GM18505 (cell line): ENCODE measurements around the gene SCAMP3.
A peak's percentile ranks its signal among the peaks of the same experiment; 100 is the strongest.
"Not testable (repeated sequence)": the region's sequence is repeated elsewhere in the genome, so short reads cannot be mapped to it uniquely, and the experiment has no call there.

Experiments
- ATAC-seq: cut with Tn5 transposase; IDR thresholded peaks from one replicate; pipeline ENCODE4 v1.9.1; 2021; ENCODE audit not compliant: unreplicated experiment
- POLR2A ChIP-seq: IDR thresholded peaks from 4 replicates; pipeline ENCODE4 v1.6.1; 2011; ENCODE audit warnings: borderline replicate concordance; ENCODE audit not compliant: insufficient read depth, insufficient read length; ENCODE audit errors: extremely low read depth

The SCAMP3 gene

DNA sequence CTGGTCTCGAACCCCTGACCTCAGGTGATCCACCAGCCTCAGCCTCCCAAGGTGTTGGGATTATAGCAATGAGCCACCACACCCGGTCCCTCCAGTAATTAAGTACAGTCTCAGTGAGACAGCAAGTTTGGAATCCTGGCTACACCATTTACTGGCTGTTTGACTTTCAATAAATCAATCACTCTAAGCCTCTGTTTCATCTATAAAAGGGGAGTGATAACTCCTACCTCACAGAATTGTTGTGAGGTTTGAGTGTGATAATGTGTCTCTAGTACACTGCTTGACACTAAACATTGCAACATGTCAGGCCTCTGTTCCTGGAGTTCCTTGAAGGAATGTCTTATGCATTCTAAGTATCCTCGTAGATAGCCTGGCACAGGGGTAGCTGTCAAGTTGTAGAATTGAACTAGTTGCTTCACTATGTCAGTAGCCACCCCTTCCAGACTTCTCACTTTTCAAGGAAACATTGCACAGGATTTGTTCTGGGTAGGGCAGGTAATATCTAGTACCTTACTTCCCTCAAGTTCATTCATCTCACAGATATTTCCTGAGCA is 19.3 kb downstream of the SCAMP3 start:
- ATAC-seq, result no peak

DNA sequence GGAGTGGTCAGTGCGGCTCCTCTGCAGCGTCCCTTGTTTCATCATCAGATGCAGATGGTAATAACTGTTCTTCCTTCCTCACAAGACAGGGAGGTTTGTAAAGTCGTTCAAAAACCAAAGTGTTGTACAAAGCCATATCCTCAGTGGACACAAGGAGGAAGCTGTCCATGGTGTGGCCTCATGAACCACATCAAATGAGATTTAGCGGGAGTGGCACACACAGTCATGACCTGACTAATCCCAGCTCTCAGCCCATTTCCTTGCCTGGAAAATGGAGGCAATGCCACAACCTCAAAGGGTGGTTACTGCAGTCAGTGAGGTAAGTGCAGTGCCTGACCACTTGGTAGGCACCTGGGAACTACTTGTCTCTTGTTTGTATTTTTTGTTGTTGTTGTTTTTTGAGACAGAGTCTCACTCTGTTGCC is 20.3 kb downstream of the SCAMP3 start:
- no peak for TF ChIP-seq POLR2A
- no peak for ATAC-seq

More for the DNA sequence above, 19.3 kb downstream of the SCAMP3 start:
- no peak for TF ChIP-seq POLR2A

DNA sequence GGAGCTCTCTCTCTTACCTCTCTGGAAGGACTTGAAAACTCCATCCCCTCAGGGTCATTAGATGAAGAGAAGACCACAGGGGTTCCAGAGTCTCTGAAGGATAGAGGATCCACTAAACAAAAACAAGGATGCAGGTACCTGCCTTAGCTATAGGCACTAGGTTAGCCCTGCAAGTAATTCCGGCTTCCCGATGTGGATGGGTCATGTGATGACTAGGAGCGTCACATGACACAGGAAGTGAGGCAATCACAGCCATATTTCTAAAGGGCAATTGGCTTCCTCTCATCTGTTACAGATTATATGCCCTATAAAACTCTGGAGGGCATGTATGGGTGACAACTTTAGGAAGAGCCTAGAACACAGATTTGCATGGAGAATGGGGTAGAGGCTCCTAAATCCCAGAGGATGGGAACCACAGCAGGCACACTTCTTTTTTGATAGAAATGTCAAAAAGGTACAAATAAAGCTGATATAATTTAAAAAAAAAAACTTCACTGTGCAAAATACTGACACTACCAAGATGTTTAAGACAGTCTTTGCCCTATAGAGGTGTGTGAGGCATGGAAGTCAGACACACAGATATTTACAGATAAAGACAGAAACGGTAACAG is 21.0 kb downstream of the SCAMP3 start:
- ATAC-seq, result no peak
- TF ChIP-seq POLR2A, result no peak

GRCh38 chr1:155236451-155236850 is 25.7 kb downstream of the SCAMP3 start:
- ATAC-seq, result no peak
- TF ChIP-seq POLR2A, result no peak

DNA sequence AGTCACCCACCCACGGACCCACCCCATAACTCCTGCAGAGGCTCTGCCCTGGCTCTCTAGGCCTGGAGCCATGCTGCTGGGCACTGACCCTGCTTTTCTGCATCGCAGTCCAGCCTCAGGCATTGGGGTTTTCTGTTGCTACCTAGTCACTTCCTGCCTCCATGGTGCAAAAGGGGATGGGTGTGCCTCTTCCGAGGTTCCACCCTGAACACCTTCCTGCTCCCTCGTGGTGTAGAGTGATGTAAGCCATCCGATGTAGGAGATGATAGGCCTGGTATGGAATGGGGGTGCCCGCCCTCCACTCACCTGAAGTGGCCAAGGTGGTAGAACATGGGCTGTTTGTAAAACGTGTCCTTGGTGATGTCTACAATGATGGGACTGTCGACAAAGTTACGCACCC is 26.8 kb downstream of the SCAMP3 start:
- ATAC-seq, result not testable (repeated sequence)

DNA sequence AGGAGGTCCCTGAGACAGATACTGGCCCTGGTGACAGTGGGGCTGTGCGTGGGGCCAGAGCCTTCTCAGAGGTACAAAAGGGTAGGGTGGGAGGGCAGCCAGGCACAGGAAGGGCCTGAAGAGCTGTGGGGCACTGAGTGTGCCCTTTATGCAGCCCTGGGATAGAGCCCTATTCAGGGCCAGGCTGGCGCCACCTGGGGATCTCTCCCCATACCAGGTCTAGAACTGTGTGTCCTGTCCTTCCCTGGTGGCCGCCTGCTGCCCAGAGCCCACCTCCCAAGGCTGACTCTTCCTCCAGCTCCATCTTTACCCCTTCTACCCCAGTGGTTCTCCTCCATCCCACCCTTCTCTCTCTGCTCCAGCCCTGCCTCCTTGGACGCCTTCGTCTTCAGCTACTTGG is 28.7 kb downstream of the SCAMP3 start:
- not testable (repeated sequence) for ATAC-seq

DNA sequence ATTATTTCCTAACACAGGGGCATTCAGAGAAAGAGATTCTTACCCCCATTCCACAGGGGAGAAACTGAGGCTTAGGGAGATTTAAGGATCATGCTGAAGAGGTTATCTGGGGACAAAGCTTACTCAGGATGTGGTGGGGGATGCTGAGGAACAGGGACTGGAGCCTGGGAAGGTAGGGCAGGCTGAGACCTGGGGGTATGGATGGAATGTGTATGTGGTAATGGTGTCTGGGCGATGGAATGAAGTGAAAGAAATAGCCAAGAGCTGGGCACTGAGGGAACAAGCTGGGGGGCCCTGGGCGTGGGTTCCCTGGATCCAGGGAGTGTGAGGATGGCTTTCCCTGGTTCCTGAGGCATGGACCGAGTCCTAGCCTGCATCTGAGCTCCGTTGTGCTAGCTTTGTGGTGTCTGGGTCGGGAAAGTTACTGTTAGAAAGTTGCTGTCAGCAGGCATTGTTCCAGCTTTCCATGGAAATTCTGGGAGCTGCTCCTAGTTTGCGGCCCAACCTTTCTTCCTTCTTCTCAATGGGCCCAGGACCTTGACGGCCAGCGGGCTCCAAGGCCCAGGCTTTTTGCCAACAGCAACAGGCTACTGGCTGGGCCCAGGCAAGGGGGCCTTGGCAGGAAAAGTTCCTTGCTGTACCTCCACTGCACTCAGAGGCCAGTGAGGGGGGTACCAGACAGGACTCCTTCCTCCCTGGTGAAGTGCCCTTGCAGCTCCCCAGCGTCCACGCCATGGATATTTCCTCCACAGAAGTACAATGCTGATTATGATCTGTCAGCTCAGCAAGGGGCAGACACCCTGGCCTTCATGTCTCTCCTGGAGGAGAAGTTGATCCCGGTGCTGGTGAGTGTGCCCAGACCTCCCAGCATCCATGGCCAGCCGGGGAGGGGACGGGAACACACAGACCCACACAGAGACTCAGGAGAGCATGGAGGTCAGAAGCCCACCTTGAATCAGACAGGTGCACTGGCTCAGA is 29.9 kb downstream of the SCAMP3 start:
- not testable (repeated sequence) for ATAC-seq

GRCh38 chr1:155231302-155231701 is 30.9 kb downstream of the SCAMP3 start:
- ATAC-seq, result not testable (repeated sequence)

DNA sequence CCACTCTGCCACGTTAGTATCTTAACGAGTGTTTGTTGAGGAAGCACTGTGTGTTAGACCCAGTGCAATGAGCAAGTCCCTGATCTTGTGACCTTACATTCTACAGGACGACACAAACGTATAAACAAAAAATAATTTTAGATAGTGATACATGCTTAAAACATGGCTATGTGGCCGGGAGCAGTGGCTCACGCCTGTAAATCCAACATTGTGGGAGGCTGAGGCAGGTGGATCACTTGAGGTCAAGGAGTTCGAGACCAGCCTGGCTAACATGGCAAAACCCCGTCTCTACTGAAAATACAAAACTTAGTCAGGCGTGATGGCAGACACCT is 34.1 kb downstream of the SCAMP3 start:
- no peak for ATAC-seq
- no peak for TF ChIP-seq POLR2A

DNA sequence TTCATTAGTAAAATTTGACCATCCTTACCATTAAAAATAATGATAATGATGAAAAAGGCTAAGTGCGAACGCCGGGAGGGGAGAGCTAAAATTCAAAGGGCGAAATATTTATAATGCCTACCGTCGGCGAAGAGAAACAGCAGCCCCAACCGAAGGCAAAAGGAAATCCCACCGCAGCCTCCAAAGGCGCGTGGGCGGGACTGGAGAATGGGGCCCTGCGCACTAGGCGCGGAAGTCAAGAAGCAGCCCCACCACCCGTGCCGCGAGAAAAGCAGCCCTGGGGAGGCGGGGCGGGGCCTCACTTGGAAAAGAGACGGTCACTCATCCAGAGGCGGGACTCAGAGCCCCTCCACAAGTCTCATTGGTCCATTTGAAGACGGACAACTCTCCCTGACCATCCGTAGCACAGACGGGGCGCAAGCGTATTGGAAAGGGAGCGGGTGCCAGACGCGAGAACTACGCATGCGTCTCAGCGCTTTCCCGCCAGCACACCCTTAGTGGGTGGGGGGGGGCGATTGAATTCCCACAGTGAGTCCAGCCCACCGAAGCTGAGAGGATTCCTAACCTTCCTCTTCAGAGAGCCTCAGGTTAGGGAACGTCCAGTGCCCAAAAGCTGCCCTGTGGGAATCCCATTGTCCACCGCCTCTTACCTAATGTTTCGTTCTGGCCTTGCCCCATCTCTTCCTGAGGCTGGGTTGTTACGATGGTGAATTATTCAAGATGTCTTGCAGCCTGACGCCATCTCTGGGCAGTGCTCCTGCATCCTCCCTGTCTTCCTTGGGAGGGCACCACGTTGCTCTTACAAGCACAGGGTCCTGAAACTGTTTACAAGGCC is 34.7 kb downstream of the SCAMP3 start:
- ATAC-seq, result peak; percentile 87
- peak; percentile 88 for TF ChIP-seq POLR2A

DNA sequence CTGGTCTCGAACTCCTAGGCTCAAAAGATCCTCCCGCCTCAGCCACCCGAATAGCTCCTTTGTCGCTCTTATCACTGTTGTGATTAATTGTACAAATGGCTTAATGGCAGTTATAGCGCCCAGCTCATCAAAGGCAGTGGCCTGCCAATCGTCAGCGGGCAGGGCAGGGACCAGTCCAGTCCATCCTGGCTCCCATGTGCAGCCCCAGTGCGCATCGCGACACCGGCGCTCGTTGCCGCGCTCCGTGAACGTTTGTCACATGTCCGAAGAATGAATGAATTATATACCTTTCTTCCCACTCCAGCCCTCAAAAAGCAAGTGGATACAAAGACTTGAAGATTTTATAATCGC is 35.3 kb downstream of the SCAMP3 start:
- TF ChIP-seq POLR2A, result no peak
- no peak for ATAC-seq

GRCh38 chr1:155226188-155226909 is 35.8 kb downstream of the SCAMP3 start:
- TF ChIP-seq POLR2A, result no peak
- no peak for ATAC-seq

DNA sequence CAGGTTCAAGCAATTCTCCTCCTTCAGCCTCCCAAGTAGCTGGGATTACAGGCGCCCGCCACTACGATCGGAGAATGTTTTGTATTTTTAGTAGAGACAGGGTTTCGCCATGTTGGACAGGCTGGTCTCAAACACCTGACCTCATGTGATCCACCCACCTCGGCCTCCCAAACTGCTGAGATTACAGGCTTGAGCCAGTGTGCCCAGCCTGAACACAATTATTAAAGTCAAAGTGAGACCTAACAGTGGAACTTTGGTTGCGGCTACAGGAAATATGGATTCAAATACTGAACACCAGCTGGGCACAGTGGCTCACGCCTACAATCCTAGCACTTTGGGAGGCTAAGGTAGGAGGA is 36.8 kb downstream of the SCAMP3 start:
- not testable (repeated sequence) for ATAC-seq
